Gastroesophageal sphincter (tissue), 4 donors: ENCODE measurements around the gene PTH2. TPM values are rescaled to one million over a fixed set of nuclear protein-coding genes. Genes with fewer than 3 reads are reported as not detected.

Source experiments
- ATAC-seq: fragments of 150-250 bp; one replicate; pipeline ENCODE4 v1.9.1; 2016; ENCODE audit warnings: mild to moderate bottlenecking, moderate library complexity
- H3K27ac ChIP-seq, 4 donors: fragments of 200-600 bp; sonication (generic) in 3 of 4; 1 replicate in 3 of 4; 2 replicates in 1 of 4; pipeline ENCODE4 v1.5.1; 2016 to 2019
- H3K27me3 ChIP-seq: fragments of 200-600 bp; sonication (generic); one replicate; pipeline ENCODE4 v1.5.1; 2019
- H3K36me3 ChIP-seq, 2 donors: fragments of 200-600 bp; sonication (generic); one replicate each; pipeline ENCODE4 v1.5.1; 2019; ENCODE audit warnings: control low read depth in 1 of 2
- H3K4me1 ChIP-seq, 3 donors: fragments of 200-600 bp; sonication (generic); 1 replicate in 2 of 3; 2 replicates in 1 of 3; pipeline ENCODE4 v1.5.1; 2016 to 2019; ENCODE audit warnings: control low read depth in 2 of 3
- H3K4me3 ChIP-seq, 2 donors: fragments of 200-600 bp; sonication (generic); one replicate each; pipeline ENCODE4 v1.5.1; 2019; ENCODE audit warnings: mild to moderate bottlenecking in 1 of 2, moderate library complexity in 1 of 2
- H3K9me3 ChIP-seq, 3 donors: fragments of 200-600 bp; sonication (generic); one replicate each; pipeline ENCODE4 v1.5.1; 2017 to 2019; ENCODE audit warnings: control low read depth in 2 of 3
- CTCF ChIP-seq, 4 experiments: fragments of 200-600 bp in 2 of 4; fragments of 450-650 bp in 2 of 4; sonication (generic) in 1 of 4; IDR thresholded peaks; one replicate each; pipeline ENCODE4 v1.5.1; 2017 to 2019; ENCODE audit warnings: antibody characterized with exemption in 4 of 4, mild to moderate bottlenecking in 2 of 4, moderate library complexity in 2 of 4
- EP300 ChIP-seq: sonication (generic); formaldehyde crosslinking; IDR thresholded peaks from one replicate; pipeline ENCODE4 v1.6.1; 2017; ENCODE audit warnings: antibody characterized with exemption, mild to moderate bottlenecking
- POLR2A ChIP-seq, 2 donors: fragments of 450-650 bp; IDR thresholded peaks; one replicate each; pipeline ENCODE4 v1.6.1; 2017; ENCODE audit warnings: antibody characterized with exemption in 2 of 2, mild to moderate bottlenecking in 2 of 2, moderate library complexity in 1 of 2
- POLR2AphosphoS5 ChIP-seq: sonication (generic); formaldehyde crosslinking; IDR thresholded peaks from one replicate; pipeline ENCODE4 v1.6.1; 2017; ENCODE audit warnings: antibody characterized with exemption
- WGBS, 2 donors: methylation state at CpG; one replicate each; pipeline ENCODE4 v1.1.5; 2018; ENCODE audit warnings: low coverage in 1 of 2; 5-methylcytosine and 5-hydroxymethylcytosine counted together
- total RNA-seq, 4 donors: library from RNA; depleted of rRNA; stranded (reverse); fragments of >200 nt; gene quantifications; one replicate each; pipeline ENCODE4 v1.1.0, GENCODE V29; 2016

PTH2 gene
- total RNA-seq, 4 donors from 2014 or later = not detected

- H3K36me3 ChIP-seq = no peaks in the 10 kb centered on the region
- H3K4me3 ChIP-seq = no peak overlapping the region
- WGBS, 2 donors = 13 to 23% methylated on average over 10 to 18 of the region's 42 CpGs
- TF ChIP-seq EP300 = no peak
- ATAC-seq = no peak
- H3K27ac ChIP-seq = no peak overlapping the region
- no peaks in the 10 kb centered on the region for H3K9me3 ChIP-seq
- H3K27me3 ChIP-seq = peaks cover 100% of the 10 kb centered on the region
- peaks cover 0 to 17% (median 0%) of the 10 kb centered on the region in 3 donors for H3K4me1 ChIP-seq
Measured at GRCh38 chr19:49436381-49437017, 13.3 kb upstream of the PTH2 start.

GRCh38 chr19:49435670-49436069 is 12.4 kb upstream of the PTH2 start:
- ATAC-seq = no peak
- 90 to 100% methylated on average over 3 to 6 of the region's 10 CpGs for WGBS, 2 donors
- no peaks in the 10 kb centered on the region for H3K36me3 ChIP-seq
- TF ChIP-seq POLR2AphosphoS5 (no peak), POLR2A (IDR thresholded peaks at IDR 0.05) (no peak), EP300 (no peak), CTCF (IDR thresholded peaks at IDR 0.05) (no peak)
- H3K9me3 ChIP-seq = no peaks in the 10 kb centered on the region
- H3K4me3 ChIP-seq = no peak overlapping the region
- H3K27me3 ChIP-seq = peaks cover 100% of the 10 kb centered on the region
- H3K27ac ChIP-seq = no peak overlapping the region
- peaks cover 0 to 9% (median 0%) of the 10 kb centered on the region in 3 donors for H3K4me1 ChIP-seq

- Histone ChIP-seq H3K9me3 (no peaks in the 10 kb centered on the region), H3K36me3 (no peaks in the 10 kb centered on the region), H3K4me3 (no peak overlapping the region), H3K27me3 (peaks cover 100% of the 10 kb centered on the region), H3K4me1 (peaks cover 0 to 8% (median 0%) of the 10 kb centered on the region in 3 donors), H3K27ac (no peak overlapping the region)
- TF ChIP-seq POLR2A (IDR thresholded peaks at IDR 0.05) (no peak), EP300 (no peak), CTCF (IDR thresholded peaks at IDR 0.05) (no peak), POLR2AphosphoS5 (no peak)
- ATAC-seq = no peak
- WGBS, 2 donors = 85 to 86% methylated on average over 9 to 17 of the region's 18 CpGs
Measured at GRCh38 chr19:49434907-49435583, 11.8 kb upstream of the PTH2 start.

- Histone ChIP-seq H3K27ac (no peak overlapping the region), H3K27me3 (peaks cover 100% of the 10 kb centered on the region), H3K4me1 (peaks cover 0 to 12% (median 3%) of the 10 kb centered on the region in 3 donors), H3K9me3 (no peaks in the 10 kb centered on the region), H3K36me3 (no peaks in the 10 kb centered on the region), H3K4me3 (no peak overlapping the region)
- TF ChIP-seq CTCF (IDR thresholded peaks at IDR 0.05) (no peak), EP300 (no peak), POLR2AphosphoS5 (no peak), POLR2A (IDR thresholded peaks at IDR 0.05) (no peak)
- WGBS, 2 donors = 5 to 24% methylated on average over 4 to 19 of the region's 31 CpGs
- ATAC-seq = no peak
Measured at GRCh38 chr19:49433240-49433901, 10.1 kb upstream of the PTH2 start.

- TF ChIP-seq POLR2AphosphoS5 = no peak
- no peak for TF ChIP-seq EP300
- no peak for TF ChIP-seq POLR2A (IDR thresholded peaks at IDR 0.05)
- no peak for TF ChIP-seq CTCF (IDR thresholded peaks at IDR 0.05)
- no peaks in the 10 kb centered on the region for H3K9me3 ChIP-seq
- peaks cover 100% of the 10 kb centered on the region for H3K27me3 ChIP-seq
- no peak for ATAC-seq
- peaks cover 0 to 20% (median 9%) of the 10 kb centered on the region in 3 donors for H3K4me1 ChIP-seq
- H3K4me3 ChIP-seq = no peak overlapping the region
- no peaks in the 10 kb centered on the region for H3K36me3 ChIP-seq
- H3K27ac ChIP-seq = no peak overlapping the region
- WGBS, 2 donors = 11 to 12% methylated on average over 8 to 11 of the region's 63 CpGs
Measured at GRCh38 chr19:49432141-49433073, 9.2 kb upstream of the PTH2 start.
